ENCODE data around the gene MAPKAPK3. TPM values are rescaled to one million over a fixed set of nuclear protein-coding genes. Genes with fewer than 3 reads are reported as not detected.

Gene MAPKAPK3
- total and polyA plus RNA-seq, 9 donors: 15.8 to 44.7 (median 29.3) TPM

GRCh38 chr3:50585919-50586762 lies 30.8 kb upstream of the MAPKAPK3 start:
- intact Hi-C loops (cut with DNase I): no loop called here
- Histone ChIP-seq H3K4me3 (no peak overlapping the region), H3K27me3 (no peaks in the 10 kb centered on the region), H3K4me1 (ENCODE audit: insufficient read depth) (peaks cover 9% of the 10 kb centered on the region), H3K9me3 (no peaks in the 10 kb centered on the region), H3K36me3 (no peaks in the 10 kb centered on the region), H3K27ac (no peak overlapping the region)
- 82 to 90% (median 84%) methylated on average over 6 of the region's 6 CpGs for WGBS, 3 donors
- no peak for TF ChIP-seq POLR2A (IDR thresholded peaks at IDR 0.05)
- TF ChIP-seq CTCF (IDR thresholded peaks at IDR 0.05): no peak
- no peak for TF ChIP-seq EP300 (IDR thresholded peaks at IDR 0.05)
- no peak for DNase-seq

DNA sequence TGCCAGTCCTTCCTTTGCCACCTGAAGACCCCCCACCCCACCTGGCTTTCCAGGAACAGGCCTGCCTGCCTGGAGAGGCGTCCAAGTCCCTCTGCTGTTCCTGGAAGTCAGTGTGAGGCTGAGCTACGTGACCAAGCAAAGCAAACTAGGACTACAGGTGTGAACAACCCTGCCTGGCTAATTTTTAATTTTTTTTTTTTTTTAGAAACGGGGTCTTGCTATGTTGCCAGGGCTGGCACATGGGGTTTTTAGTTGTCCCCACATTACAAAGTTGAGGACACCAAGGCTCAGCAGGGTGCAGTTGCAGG lies 30.2 kb upstream of the MAPKAPK3 start:
- no peaks in the 10 kb centered on the region for H3K9me3 ChIP-seq
- H3K4me1 ChIP-seq (ENCODE audit: insufficient read depth): peaks cover 8% of the 10 kb centered on the region
- no peak overlapping the region for H3K27ac ChIP-seq
- TF ChIP-seq POLR2A (IDR thresholded peaks at IDR 0.05) (no peak), CTCF (IDR thresholded peaks at IDR 0.05) (no peak), EP300 (IDR thresholded peaks at IDR 0.05) (no peak)
- intact Hi-C loops (cut with DNase I): no loop called here
- 74 to 81% (median 77%) methylated on average over 3 of the region's 3 CpGs for WGBS, 3 donors
- H3K4me3 ChIP-seq: no peak overlapping the region
- H3K27me3 ChIP-seq: no peaks in the 10 kb centered on the region
- DNase-seq: no peak
- H3K36me3 ChIP-seq: no peaks in the 10 kb centered on the region

- Histone ChIP-seq H3K36me3 (no peaks in the 10 kb centered on the region), H3K9me3 (no peaks in the 10 kb centered on the region), H3K4me3 (no peak overlapping the region), H3K27ac (peak overlapping the region in 1 of 2 donors; percentile 39), H3K27me3 (no peaks in the 10 kb centered on the region), H3K4me1 (ENCODE audit: insufficient read depth) (peaks cover 8% of the 10 kb centered on the region)
- 83 to 90% (median 86%) methylated on average over 6 of the region's 6 CpGs for WGBS, 3 donors
- TF ChIP-seq POLR2A (IDR thresholded peaks at IDR 0.05) (no peak), CTCF (IDR thresholded peaks at IDR 0.05) (no peak), EP300 (IDR thresholded peaks at IDR 0.05) (no peak)
- DNase-seq: no peak
- intact Hi-C loops (cut with DNase I): no loop called here
These were observed 29.6 kb upstream of the MAPKAPK3 start for GRCh38 chr3:50587373-50587772.

DNA sequence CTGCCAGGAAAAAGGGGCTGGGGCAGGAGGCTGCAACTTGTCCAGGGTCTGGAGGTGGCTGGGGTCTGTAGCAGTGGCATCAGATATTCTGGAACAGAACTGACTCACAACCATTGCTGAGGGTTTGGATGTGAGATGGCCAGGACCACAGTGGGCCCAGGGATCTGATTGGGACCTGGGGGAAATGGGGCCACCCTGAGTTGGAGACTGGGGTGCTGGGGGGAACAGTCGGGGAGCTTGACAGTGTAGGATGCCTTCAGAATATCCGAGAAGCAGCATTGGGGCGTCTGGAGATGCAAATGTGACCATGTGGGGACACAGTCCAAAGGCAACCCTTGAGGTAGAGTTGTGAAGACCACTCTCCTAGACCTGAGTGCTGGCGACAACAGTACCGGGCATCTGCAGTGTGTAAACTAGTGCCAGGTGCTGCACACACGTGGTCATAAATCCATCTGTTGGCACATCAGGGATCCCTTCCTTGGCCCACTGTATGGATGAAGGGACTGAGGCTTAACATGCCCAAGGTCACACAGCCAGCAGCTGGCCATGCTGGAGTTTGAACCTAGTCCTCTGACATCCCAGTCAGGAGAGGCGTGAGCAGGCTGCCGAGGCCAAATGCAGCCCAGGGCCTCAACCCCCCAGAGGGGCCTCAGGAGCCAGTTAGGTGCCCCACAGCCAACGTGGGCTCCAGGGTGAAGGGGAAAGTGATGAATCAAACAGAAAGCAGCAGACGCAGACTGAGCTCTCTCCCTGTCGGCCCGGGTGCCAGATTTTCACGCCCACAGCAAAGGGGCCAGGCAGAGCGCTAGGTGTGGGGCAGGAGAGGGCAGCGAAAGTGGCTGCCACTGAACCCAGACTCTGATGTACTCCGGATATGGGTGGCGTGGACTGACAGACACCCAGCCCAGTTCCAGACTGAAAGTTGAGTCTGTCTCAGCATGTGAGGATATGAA lies 28.9 kb upstream of the MAPKAPK3 start:
- TF ChIP-seq POLR2A (IDR thresholded peaks at IDR 0.05): no peak
- H3K9me3 ChIP-seq: no peaks in the 10 kb centered on the region
- 42 to 49% (median 43%) methylated on average over 17 of the region's 17 CpGs for WGBS, 3 donors
- H3K27me3 ChIP-seq: no peaks in the 10 kb centered on the region
- H3K4me1 ChIP-seq (ENCODE audit: insufficient read depth): peaks cover 10% of the 10 kb centered on the region
- intact Hi-C loops (cut with DNase I): no loop called here
- H3K27ac ChIP-seq: peak overlapping the region in 1 of 2 donors; percentile 39
- no peak overlapping the region for H3K4me3 ChIP-seq
- H3K36me3 ChIP-seq: no peaks in the 10 kb centered on the region
- DNase-seq: no peak

Measured in ovary (tissue), 9 donors.